H1 (cell line): ENCODE data around the gene CC2D2A. TPM values are rescaled to one million over a fixed set of nuclear protein-coding genes. Genes with fewer than 3 reads are reported as not detected.

Source experiments
- ASH2L ChIP-seq: fragments of 200-600, 300-600 bp; sonication (generic); IDR thresholded peaks from one replicate; pipeline ENCODE4 v1.7.1; 2017; ENCODE audit warnings: low read length
- CEBPB ChIP-seq: IDR thresholded peaks from 2 replicates; pipeline ENCODE4 v1.6.1; 2012; ENCODE audit warnings: low read depth, low read length
- CHD7 ChIP-seq: fragments of 300-600 bp; sonication (generic); IDR thresholded peaks from 2 replicates; pipeline ENCODE4 v1.7.1; 2012; ENCODE audit warnings: low read length, moderate library complexity, mild to moderate bottlenecking, inconsistent platforms; ENCODE audit not compliant: insufficient replicate concordance
- EP300 ChIP-seq, 2 experiments: IDR thresholded peaks; 1 replicate in 1 of 2; 2 replicates in 1 of 2; pipeline ENCODE4 v1.6.1; 2011 to 2012; ENCODE audit warnings: low read depth in 2 of 2, low read length in 2 of 2, mild to moderate bottlenecking in 2 of 2, borderline replicate concordance in 1 of 2, inconsistent platforms in 1 of 2, moderate library complexity in 1 of 2
- RNF2 ChIP-seq: fragments of 200-900, 300-1000 bp; sonication (generic); IDR thresholded peaks from 2 replicates; pipeline ENCODE4 v1.7.1; 2016; ENCODE audit warnings: borderline replicate concordance, low read depth, mild to moderate bottlenecking, antibody characterized with exemption, low read length; ENCODE audit not compliant: poor library complexity, severe bottlenecking; ENCODE audit errors: missing control alignments
- SAP30 ChIP-seq: fragments of 300-600 bp; sonication (generic); IDR thresholded peaks from 2 replicates; pipeline ENCODE4 v1.7.1; 2012; ENCODE audit warnings: low read length, moderate library complexity, mild to moderate bottlenecking, inconsistent platforms; ENCODE audit not compliant: insufficient read depth, insufficient replicate concordance
- SIX5 ChIP-seq: IDR thresholded peaks from 2 replicates; pipeline ENCODE4 v1.6.1; 2011; ENCODE audit warnings: mild to moderate bottlenecking, low read depth, low read length
- SP4 ChIP-seq: IDR thresholded peaks from 2 replicates; pipeline ENCODE4 v1.6.1; 2012; ENCODE audit warnings: low read length, inconsistent platforms
- SUZ12 ChIP-seq: fragments of 200-600 bp; sonication (generic); IDR thresholded peaks from 2 replicates; pipeline ENCODE4 v1.6.1; 2012; ENCODE audit warnings: mild to moderate bottlenecking, inconsistent platforms, low read length, moderate library complexity, mixed read lengths
- USF2 ChIP-seq: IDR thresholded peaks from 2 replicates; pipeline ENCODE4 v1.6.1; 2011; ENCODE audit warnings: low read length, improper control_type of control experiment
- polyA plus RNA-seq, 7 experiments: library from polyadenylated mRNA; depleted of rRNA in 3 of 7; stranded (reverse) in 5 of 7; unstranded in 2 of 7; fragments of >200 nt in 5 of 7; fragments of 200-250 nt in 2 of 7; gene quantifications; 1 replicate in 5 of 7; 2 replicates in 1 of 7; 4 replicates in 1 of 7; pipeline versions ENCODE4 v1.2.1 to v1.2.3, GENCODE V29; 2011 to 2013; ENCODE audit warnings: missing spikeins in 2 of 7, mixed read lengths in 2 of 7
- total RNA-seq: library from RNA; stranded (reverse); fragmentation: NEBNext Ultra II Directional; extraction: Animal tissue kit (Norgen Biotek cat#: 25700); gene quantifications from 2 replicates; pipeline ENCODE4 v1.2.1, GENCODE V29; 2021

Gene CC2D2A
- total and polyA plus RNA-seq, 2 of the 8 experiments (the other 6 are each of a cell fraction or from before 2014, with no cell fraction given): 11.0 to 12.2 TPM

GRCh38 chr4:15495621-15496020 lies 25.9 kb downstream of the CC2D2A start (continued):
- no peak for TF ChIP-seq CHD7
- TF ChIP-seq USF2: no peak
- TF ChIP-seq CEBPB: no peak
- TF ChIP-seq SUZ12: no peak
- TF ChIP-seq SP4: no peak
- no peak for TF ChIP-seq ASH2L
- TF ChIP-seq EP300 (IDR thresholded peaks at IDR 0.05; ENCODE audit: borderline replicate concordance in 1 of 2, low read depth in 2 of 2, low read length in 2 of 2): no peak
- TF ChIP-seq SAP30: no peak
- no peak for TF ChIP-seq SIX5
- no peak for TF ChIP-seq RNF2
